ENCODE data around the gene ARHGAP31.

DNA sequence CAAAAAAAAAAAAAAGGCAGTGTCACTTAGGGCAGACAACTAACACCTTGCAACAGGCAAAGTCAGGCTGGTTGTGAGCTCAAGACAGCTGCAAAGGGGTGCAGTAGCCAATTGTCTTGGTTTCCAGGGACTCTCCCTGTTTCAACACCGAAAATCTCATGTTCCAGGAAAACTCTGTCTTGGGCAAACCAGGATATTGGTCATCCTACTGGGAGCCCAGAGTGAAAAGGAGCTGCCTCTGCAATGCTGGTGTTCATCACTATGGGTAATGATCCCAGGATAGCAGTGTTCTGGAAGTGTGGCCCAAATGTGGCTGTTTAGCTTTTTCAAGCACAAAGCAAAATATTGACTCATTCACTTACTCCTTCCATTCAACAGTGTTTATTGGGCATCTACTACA lies 82.6 kb downstream of the ARHGAP31 start:
- TF ChIP-seq, protein P1, sequence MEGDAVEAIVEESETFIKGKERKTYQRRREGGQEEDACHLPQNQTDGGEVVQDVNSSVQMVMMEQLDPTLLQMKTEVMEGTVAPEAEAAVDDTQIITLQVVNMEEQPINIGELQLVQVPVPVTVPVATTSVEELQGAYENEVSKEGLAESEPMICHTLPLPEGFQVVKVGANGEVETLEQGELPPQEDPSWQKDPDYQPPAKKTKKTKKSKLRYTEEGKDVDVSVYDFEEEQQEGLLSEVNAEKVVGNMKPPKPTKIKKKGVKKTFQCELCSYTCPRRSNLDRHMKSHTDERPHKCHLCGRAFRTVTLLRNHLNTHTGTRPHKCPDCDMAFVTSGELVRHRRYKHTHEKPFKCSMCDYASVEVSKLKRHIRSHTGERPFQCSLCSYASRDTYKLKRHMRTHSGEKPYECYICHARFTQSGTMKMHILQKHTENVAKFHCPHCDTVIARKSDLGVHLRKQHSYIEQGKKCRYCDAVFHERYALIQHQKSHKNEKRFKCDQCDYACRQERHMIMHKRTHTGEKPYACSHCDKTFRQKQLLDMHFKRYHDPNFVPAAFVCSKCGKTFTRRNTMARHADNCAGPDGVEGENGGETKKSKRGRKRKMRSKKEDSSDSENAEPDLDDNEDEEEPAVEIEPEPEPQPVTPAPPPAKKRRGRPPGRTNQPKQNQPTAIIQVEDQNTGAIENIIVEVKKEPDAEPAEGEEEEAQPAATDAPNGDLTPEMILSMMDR (IDR thresholded peaks at IDR 0.05): no peak
- TF ChIP-seq EP300 (IDR thresholded peaks at IDR 0.05): no peak
- no peak for TF ChIP-seq POLR2A (IDR thresholded peaks at IDR 0.05)
